Measurements from ENCODE around the gene SMYD3.

DNA sequence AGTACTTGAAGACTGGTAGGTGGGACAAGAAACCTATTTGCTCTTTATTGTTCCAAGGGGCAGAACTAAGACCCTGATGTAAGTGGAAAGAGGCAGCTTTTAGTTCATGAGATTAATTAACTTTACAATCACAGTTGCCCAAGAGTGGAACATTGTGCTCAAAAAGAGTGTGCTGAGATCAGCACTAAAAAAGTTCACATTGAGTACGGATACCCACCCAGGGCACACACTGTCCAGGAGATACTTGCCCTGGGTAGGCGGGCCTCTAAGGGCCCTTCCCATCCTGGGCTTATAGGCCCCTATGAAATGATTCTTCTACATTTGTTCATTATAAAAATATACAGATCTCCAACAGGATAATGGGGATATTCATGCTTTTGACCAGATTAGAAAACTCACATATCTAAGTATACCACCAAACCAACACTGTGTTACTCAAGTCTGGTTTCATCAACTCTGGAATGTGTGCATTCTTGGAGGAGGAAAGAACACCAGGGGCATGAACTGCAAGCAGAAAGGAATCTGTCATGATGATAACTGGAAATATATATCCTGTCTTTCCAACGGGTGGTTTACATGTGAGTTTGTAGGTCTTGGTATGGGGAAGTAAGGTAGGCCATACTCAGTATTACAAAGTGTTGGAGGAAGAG lies 626.2 kb downstream of the SMYD3 start:
- TF ChIP-seq POLR2A (IDR thresholded peaks at IDR 0.05) = no peak
- TF ChIP-seq, protein P1, sequence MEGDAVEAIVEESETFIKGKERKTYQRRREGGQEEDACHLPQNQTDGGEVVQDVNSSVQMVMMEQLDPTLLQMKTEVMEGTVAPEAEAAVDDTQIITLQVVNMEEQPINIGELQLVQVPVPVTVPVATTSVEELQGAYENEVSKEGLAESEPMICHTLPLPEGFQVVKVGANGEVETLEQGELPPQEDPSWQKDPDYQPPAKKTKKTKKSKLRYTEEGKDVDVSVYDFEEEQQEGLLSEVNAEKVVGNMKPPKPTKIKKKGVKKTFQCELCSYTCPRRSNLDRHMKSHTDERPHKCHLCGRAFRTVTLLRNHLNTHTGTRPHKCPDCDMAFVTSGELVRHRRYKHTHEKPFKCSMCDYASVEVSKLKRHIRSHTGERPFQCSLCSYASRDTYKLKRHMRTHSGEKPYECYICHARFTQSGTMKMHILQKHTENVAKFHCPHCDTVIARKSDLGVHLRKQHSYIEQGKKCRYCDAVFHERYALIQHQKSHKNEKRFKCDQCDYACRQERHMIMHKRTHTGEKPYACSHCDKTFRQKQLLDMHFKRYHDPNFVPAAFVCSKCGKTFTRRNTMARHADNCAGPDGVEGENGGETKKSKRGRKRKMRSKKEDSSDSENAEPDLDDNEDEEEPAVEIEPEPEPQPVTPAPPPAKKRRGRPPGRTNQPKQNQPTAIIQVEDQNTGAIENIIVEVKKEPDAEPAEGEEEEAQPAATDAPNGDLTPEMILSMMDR (IDR thresholded peaks at IDR 0.05) = no peak
